Neutrophil (primary cell): ENCODE results near the gene ZSCAN23.

ENCODE experiments used
- H3K27ac ChIP-seq: fragments of 200-600 bp; sonication (generic); 2 replicates; pipeline ENCODE4 v1.5.1; 2016; ENCODE audit warnings: mild to moderate bottlenecking, moderate library complexity
- H3K27me3 ChIP-seq: fragments of 200-600 bp; sonication (generic); 2 replicates; pipeline ENCODE4 v1.6.0; 2016; ENCODE audit warnings: mild to moderate bottlenecking
- H3K36me3 ChIP-seq: fragments of 200-600 bp; sonication (generic); 2 replicates; pipeline ENCODE4 v1.5.1; 2017
- H3K4me1 ChIP-seq, 2 experiments: fragments of 200-600 bp in 1 of 2; sonication (generic) in 1 of 2; 1 replicate in 1 of 2; 2 replicates in 1 of 2; pipeline versions ENCODE4 v1.5.1 to v1.6.1; 2013 to 2016; ENCODE audit warnings: low read depth in 1 of 2, low read length in 1 of 2, mild to moderate bottlenecking in 1 of 2, moderate library complexity in 1 of 2; ENCODE audit not compliant: control insufficient read depth in 1 of 2, insufficient read depth in 1 of 2
- H3K4me3 ChIP-seq, 2 experiments: fragments of 200-600 bp in 1 of 2; sonication (generic) in 1 of 2; 1 replicate in 1 of 2; 2 replicates in 1 of 2; pipeline ENCODE4 v1.5.1; 2013 to 2016; ENCODE audit warnings: low read depth in 1 of 2, low read length in 1 of 2, mild to moderate bottlenecking in 1 of 2, moderate library complexity in 1 of 2
- H3K9me3 ChIP-seq: fragments of 200-600 bp; sonication (generic); 2 replicates; pipeline ENCODE4 v1.5.1; 2016
- TF ChIP-seq, protein P1 (sequence below): fragments of 200-600 bp; sonication (generic); IDR thresholded peaks from 2 replicates; pipeline ENCODE4 v1.5.1; 2016; ENCODE audit warnings: antibody characterized with exemption

ZSCAN23 gene

DNA sequence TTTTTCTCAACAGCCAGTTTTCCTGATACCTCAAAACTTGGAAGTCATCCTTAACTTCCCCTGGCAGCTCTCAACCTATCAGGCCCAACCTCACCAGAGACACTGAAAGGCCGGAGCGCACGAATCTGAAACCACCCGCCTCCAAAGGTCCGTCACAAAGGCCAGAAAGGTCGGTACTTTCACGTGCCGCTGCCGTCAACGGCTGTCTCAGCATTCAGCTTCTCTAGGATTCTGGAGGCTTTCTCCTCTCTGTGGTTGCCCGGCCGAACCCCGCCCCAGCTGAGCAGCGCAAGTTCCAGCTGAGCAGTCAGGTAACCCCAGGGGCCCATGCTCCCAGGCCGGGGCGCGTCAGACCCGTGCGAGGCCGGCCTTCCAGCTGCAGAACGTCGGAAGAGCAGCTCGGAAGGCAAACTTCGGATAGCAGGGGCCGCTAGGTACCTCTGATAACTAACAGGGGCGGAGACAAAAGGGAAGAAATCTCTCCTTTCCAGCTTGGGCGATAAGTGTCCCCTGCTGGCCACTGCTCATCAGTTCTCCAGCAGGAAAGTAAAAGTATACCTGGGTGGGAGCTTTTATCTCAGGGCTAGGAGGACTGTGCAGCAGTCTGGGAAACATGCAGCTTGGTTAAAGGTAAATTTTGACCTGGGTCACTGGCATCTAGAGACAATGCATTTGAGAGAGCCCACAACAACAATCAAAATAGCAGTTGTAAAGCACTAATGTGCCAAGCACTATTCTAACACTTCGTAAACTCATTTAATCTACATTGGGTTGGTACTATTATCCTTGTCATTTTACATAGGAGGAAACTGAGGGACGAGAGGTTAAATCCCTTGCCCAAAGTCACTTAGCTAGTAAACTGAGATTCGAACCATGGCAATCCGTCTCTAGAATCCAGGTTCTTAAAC lies 59.8 kb downstream of the ZSCAN23 start:
- TF ChIP-seq, protein P1, sequence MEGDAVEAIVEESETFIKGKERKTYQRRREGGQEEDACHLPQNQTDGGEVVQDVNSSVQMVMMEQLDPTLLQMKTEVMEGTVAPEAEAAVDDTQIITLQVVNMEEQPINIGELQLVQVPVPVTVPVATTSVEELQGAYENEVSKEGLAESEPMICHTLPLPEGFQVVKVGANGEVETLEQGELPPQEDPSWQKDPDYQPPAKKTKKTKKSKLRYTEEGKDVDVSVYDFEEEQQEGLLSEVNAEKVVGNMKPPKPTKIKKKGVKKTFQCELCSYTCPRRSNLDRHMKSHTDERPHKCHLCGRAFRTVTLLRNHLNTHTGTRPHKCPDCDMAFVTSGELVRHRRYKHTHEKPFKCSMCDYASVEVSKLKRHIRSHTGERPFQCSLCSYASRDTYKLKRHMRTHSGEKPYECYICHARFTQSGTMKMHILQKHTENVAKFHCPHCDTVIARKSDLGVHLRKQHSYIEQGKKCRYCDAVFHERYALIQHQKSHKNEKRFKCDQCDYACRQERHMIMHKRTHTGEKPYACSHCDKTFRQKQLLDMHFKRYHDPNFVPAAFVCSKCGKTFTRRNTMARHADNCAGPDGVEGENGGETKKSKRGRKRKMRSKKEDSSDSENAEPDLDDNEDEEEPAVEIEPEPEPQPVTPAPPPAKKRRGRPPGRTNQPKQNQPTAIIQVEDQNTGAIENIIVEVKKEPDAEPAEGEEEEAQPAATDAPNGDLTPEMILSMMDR = no peak
- H3K27me3 ChIP-seq = no peaks in the 10 kb centered on the region
- no peaks in the 10 kb centered on the region for H3K9me3 ChIP-seq
- H3K4me1 ChIP-seq = peaks cover 4 to 11% of the 10 kb centered on the region in 2 experiments
- H3K4me3 ChIP-seq = peak overlapping the region; percentile 45 to 57
- H3K36me3 ChIP-seq = no peaks in the 10 kb centered on the region
- peak overlapping the region; percentile 54 for H3K27ac ChIP-seq
